Heart left ventricle (tissue), 13 donors: ENCODE results near the gene G3BP1.

ENCODE experiments used
- CTCF ChIP-seq, 12 donors: fragments of 200-600 bp; sonication (generic) in 4 of 12; IDR thresholded peaks; one replicate each; pipeline versions ENCODE4 v1.5.0 to v1.8.0; 2018 to 2022; ENCODE audit warnings: antibody characterized with exemption in 12 of 12, mild to moderate bottlenecking in 5 of 12
- POLR2A ChIP-seq, 2 donors: fragments of 450-650 bp; IDR thresholded peaks; one replicate each; pipeline ENCODE4 v1.6.1; 2017; ENCODE audit warnings: antibody characterized with exemption in 2 of 2, mild to moderate bottlenecking in 2 of 2, moderate library complexity in 2 of 2
- donor health status: ischemic (EF 13 %, LVEDD 7.1; RV severe dilation, severe dysfunction).
- donor health status: DM: no; HTN: yes; CAD: no.
- donor health status: DM: no; HTN: no; CAD: no.
- donor health status: ischemic (EF 25% LVEDD 6.9; RV normal size, moderate dysfunction).
- donor health status: ischemic (EF 25% LVEDD 5.7; RV mildly dilated, moderate dysfunction).
- donor health status: ischemic (EF 35%, LVEDD 5.7; RV mildly dilated, moderate dysfunction).
- donor health status: nonischemic (EF 11% LVEDD 7.7; RV severe dilation, severe dysfunction).
- donor health status: DM: yes; HTN: yes; CAD: no.
- donor health status: PGD.
- donor health status: ischemic (EF 29% LVEDD 5.4; RV normal size, mild dysfunction).
- donor health status: nonischemic (EF 23%, LVEDD 6.1; RV moderate dilation, normal function).

DNA sequence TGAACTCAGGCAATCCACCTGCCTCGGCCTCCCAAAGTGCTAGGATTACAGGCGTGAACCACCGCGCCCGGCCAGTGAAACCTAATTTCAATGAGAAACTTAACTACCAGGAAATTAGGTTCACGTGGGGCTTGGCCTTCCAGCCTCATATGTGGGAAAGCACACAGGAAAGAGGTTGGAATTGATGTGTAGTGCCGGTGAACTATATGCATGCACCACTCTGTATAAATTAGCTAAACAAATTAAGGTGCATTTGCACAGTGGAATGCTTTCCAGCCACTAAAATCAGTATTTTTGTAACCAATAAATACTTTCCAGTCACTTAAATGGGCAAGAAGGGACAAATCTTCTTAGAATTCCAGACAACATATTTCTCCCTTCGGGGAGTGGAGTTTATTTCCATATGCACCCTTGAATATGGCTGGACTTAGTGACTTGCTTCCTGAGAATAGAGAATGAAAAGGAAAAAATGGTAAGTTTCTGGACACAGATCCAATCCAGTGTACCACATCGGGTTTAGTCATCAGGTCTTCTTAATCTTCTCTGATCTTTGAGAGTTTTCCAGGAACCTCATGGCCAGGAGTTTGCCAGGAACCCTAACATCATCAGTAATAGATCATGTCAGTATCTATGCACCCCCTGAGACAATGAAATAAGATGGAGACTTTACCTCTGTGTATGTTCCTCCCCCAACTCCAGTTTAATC, 38.2 kb upstream of the G3BP1 start:
- TF ChIP-seq CTCF (IDR thresholded peaks at IDR 0.05), result no peak
- no peak for TF ChIP-seq POLR2A (IDR thresholded peaks at IDR 0.05)
